ENCODE data around the gene NPB.
"Not testable (repeated sequence)": the region's sequence is repeated elsewhere in the genome, so short reads cannot be mapped to it uniquely, and the experiment has no call there.

NPB gene

GRCh38 chr17:81911969-81912368 lies 9.9 kb downstream of the NPB start:
- no peak for DNase-seq (ENCODE audit: low spot score)

- DNase-seq (ENCODE audit: low spot score) = no peak
These were observed 10.6 kb downstream of the NPB start for GRCh38 chr17:81912441-81913309.

GRCh38 chr17:81913394-81914102 lies 11.5 kb downstream of the NPB start:
- DNase-seq (ENCODE audit: low spot score) = no peak

DNA sequence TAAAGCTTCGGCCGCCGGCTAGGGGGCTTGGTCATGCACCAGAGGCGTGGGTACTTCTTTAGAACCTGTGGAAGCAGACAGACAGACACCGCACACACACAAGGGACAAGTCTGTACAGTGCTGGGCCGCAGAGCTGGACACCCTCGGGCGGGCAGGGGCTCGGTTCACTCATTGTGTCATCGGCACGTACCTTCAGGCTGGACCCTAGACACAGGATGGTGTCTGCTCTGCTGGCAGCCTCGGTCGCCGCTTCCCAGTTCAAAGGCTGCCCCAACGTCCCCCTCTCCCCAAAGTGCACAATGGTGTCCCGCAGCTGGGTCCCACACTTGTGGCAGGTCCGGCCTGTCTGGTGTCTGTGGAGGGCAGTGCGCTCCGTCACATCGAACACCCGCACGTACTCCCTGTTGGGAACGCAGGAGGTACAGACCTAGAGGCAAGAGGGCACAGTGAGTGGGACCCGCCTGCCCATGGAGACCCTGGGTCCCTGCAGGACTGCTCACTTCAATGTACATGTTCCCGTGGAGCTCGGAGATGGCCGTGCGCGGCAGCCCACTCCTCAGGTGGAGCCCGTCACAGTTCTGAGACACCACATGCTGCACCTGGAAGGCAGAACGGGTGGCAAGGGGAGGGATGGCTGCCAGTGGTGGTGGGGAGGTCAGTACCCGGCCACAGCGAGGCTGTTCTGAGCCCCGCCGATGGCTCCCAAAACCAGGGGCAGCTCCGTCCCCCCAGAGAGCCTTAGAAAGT lies 12.2 kb downstream of the NPB start:
- no peak for DNase-seq (ENCODE audit: low spot score)

- no peak for DNase-seq (ENCODE audit: low spot score)
These were observed 13.3 kb downstream of the NPB start for GRCh38 chr17:81915331-81915730.

GRCh38 chr17:81916234-81917001 lies 14.4 kb downstream of the NPB start:
- DNase-seq (ENCODE audit: low spot score) = no peak

DNA sequence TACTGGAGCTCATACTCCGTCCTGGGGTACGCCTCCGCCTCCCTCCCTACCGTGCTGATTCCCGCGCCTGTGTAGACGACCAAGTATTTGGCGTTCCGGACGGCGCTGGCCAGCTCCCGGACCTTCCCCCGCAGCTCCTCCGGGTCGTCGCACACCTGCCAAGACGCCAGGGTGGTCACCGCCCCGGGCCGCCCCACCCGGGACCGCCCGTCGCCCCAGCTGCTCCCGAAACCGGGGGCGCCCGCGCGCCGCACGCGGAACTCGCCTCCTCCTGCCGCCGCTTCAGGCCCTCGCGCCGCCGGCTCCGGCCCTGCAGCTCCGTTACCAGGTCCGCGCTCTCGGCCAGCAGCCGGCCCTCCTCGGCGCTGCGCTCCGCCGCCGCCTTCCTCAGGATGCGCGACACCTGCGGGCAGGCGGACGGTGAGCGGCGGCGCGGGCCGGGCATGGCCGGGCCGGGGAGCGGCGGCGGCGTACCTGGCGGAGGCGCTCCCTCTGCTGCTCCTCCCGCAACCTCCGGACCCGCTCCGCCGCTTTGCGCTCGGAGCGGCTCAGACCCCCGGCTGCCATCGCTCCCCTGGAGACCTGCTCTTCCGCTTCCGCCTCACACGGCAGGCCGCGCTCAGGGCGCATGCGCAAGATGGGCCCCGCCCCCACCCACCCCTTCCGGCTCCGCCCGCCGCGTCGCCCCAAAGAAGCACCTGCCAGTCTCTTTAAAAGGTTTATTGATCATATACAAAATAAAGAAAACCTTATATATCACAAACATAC lies 15.7 kb downstream of the NPB start, which contains the start of gene SIRT7:
Gene SIRT7, minus strand, starts transcription at position 612 of the 768 bp plus-strand sequence. Its CDS starts 45 bp downstream, at position 567.
- peak; percentile 86 for DNase-seq (ENCODE audit: low spot score)

GRCh38 chr17:81918333-81918669 lies 16.3 kb downstream of the NPB start:
- not testable (repeated sequence) for DNase-seq (ENCODE audit: low spot score)

- no peak for DNase-seq (ENCODE audit: low spot score)
These were observed 17.0 kb downstream of the NPB start for GRCh38 chr17:81918832-81919545.

DNA sequence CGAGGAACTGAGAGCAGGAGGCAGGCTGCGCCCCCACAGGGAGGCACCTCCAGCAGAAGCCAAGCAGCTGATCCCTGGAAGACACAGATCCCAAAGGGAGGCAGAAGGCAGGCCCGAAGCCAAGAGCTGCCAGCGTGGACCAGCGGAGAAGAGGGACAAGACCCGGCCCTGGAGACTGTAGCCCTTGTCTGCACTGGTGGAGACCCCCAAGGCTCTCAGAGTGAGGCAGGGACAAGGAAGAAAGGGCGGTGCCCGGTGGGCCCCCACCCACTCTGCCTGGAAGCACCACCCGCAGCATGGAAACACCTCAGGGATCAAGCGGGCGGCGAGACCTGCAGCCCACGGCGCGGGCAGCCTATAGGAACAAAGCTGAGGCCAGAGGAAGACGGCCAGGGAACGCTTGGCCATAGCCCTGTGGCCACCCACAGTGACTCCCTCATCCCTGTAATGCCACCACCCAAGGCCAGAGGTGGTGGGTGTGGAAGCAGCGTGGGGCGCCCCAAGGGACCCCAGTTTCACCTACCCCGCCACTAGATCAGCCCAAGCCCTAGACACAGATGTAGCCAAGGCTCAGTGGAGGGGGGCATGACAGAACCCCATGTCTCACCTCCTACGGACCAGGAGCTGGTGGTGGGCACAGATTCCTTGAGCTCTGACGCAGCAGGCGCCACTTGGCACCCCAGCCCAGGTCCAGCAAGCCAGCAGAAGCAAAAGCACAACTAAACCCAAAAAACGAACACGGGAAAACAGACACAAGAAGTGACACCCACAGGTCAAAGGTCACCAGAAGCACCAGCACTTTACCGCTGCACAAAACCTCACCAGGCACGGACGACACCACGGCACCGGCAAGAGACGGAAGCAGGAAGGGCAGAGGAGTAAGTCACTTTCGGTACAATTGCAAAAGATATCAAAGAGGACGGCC lies 18.8 kb downstream of the NPB start:
- no peak for DNase-seq (ENCODE audit: low spot score)

DNA sequence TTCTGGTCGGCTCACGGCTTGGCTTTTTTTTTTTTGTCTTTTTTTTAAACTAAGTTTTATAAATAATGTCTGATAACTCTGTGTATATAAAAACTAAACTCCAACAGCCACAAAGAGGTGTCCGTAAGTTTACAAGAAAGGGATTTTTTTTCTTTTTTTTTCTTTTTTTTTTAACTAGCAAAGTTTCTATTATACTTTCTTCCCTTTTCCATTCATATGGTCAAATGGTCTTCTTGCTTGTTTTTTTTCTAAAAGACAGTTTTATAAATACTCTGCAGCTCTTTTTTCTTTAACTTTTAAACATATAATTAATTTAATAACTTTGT lies 19.5 kb downstream of the NPB start:
- no peak for DNase-seq (ENCODE audit: low spot score)

- no peak for DNase-seq (ENCODE audit: low spot score)
These were observed 20.0 kb downstream of the NPB start for GRCh38 chr17:81921996-81922565.

- DNase-seq (ENCODE audit: low spot score) = no peak
These were observed 20.7 kb downstream of the NPB start for GRCh38 chr17:81922566-81923301.

DNA sequence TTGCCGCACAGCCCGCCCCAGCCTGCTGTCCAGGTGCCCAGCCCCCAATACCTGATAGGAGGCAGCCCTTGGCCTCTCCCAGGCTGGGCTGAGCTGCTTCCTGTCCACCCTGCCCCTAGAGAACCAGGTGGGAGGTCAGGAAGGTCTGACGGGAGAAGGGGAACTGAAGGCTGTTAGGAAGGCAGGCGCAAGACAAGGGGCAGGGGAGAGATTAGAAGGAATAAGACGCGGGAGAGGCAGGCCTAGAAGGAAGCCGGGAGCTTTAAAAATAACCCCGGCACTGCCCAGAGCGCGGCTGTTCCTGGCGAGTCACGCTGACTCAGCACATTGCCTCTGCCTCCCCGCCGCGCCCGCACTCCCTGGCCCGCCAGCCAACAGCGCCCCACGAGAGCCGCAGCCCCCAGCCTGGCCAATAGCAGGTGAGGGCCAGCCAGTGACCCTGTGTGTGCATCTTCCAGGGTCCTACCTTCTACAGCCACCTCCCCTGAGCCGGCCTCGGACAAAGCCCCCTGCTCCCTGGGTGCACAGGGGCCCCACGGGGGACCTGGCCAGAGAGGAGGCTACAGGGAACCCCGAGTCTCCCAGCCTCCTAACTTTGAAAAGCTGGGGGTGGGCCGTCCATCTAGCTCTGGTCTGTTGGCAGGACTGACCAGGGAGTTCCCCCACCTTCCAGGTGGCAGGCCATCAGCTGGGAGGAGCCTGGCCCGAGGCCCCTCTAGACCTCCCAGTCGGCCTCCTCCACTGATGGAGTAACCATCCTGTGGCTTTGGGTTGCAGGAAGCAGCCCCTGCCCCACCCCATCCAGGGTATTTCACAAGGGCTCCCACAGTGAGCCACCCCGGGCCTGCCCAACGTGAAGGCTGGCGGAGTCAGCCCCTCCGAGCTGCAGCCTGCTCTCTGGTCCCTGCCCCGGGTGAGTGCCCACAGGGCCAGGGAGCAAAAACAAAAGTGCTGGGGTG lies 21.5 kb downstream of the NPB start:
- no peak for DNase-seq (ENCODE audit: low spot score)

GRCh38 chr17:81924557-81925532 lies 22.8 kb downstream of the NPB start:
- DNase-seq (ENCODE audit: low spot score) = peak; percentile 18

- no peak for DNase-seq (ENCODE audit: low spot score)
These were observed 23.9 kb downstream of the NPB start for GRCh38 chr17:81925860-81926450.

Data from CD4-positive, alpha-beta T cell treated with Interleukin-15 for 4 hours (primary cell).